Trophoblast cell (in vitro differentiated cells and primary cell): Measurements from ENCODE around the gene BLTP3B.
"Not testable (repeated sequence)": the region's sequence is repeated elsewhere in the genome, so short reads cannot be mapped to it uniquely, and the experiment has no call there.

ENCODE experiments used
- DNase-seq, 2 donors: peaks; one replicate each; pipeline ENCODE4 v3.0.0-alpha.2; 2016
- H2AFZ ChIP-seq: 2 replicates; pipeline ENCODE4 v1.6.1; 2013; ENCODE audit warnings: low read length, moderate library complexity, mild to moderate bottlenecking; ENCODE audit not compliant: insufficient read depth, poor library complexity
- H2AK5ac ChIP-seq: 2 replicates; pipeline ENCODE4 v1.6.1; 2013; ENCODE audit warnings: mild to moderate bottlenecking, low read length
- H2BK120ac ChIP-seq: 2 replicates; pipeline ENCODE4 v1.6.1; 2013; ENCODE audit warnings: low read length, mild to moderate bottlenecking, moderate library complexity; ENCODE audit not compliant: insufficient read depth, poor library complexity
- H2BK12ac ChIP-seq: 2 replicates; pipeline ENCODE4 v1.6.1; 2013; ENCODE audit warnings: mild to moderate bottlenecking, low read length, moderate library complexity
- H2BK5ac ChIP-seq: 2 replicates; pipeline ENCODE4 v1.6.1; 2013; ENCODE audit warnings: low read length, low read depth, moderate library complexity, mild to moderate bottlenecking; ENCODE audit not compliant: poor library complexity
- H3K14ac ChIP-seq: 2 replicates; pipeline ENCODE4 v1.6.1; 2013; ENCODE audit warnings: mild to moderate bottlenecking, low read length
- H3K18ac ChIP-seq: 2 replicates; pipeline ENCODE4 v1.6.1; 2013; ENCODE audit warnings: mild to moderate bottlenecking, low read length
- H3K23ac ChIP-seq: 2 replicates; pipeline ENCODE4 v1.6.1; 2013; ENCODE audit warnings: low read length
- H3K27ac ChIP-seq: 2 replicates; pipeline ENCODE4 v1.5.1; 2013; ENCODE audit warnings: low read depth, mild to moderate bottlenecking, inconsistent platforms, low read length, moderate library complexity
- H3K27me3 ChIP-seq: 2 replicates; pipeline ENCODE4 v1.6.1; 2013; ENCODE audit warnings: inconsistent platforms, mild to moderate bottlenecking, low read length, moderate library complexity; ENCODE audit not compliant: insufficient read depth
- H3K36me3 ChIP-seq, 2 experiments: 1 replicate in 1 of 2; 2 replicates in 1 of 2; pipeline ENCODE4 v1.6.1; 2013; ENCODE audit warnings: low read length in 2 of 2, mild to moderate bottlenecking in 2 of 2, moderate library complexity in 1 of 2; ENCODE audit not compliant: insufficient read depth in 2 of 2, control insufficient read depth in 1 of 2
- H3K4ac ChIP-seq: 2 replicates; pipeline ENCODE4 v1.6.1; 2013; ENCODE audit warnings: low read depth, mild to moderate bottlenecking, low read length, moderate library complexity
- H3K4me1 ChIP-seq, 2 experiments: 1 replicate in 1 of 2; 2 replicates in 1 of 2; pipeline ENCODE4 v1.6.1; 2013; ENCODE audit warnings: low read length in 2 of 2, mild to moderate bottlenecking in 2 of 2, moderate library complexity in 1 of 2; ENCODE audit not compliant: insufficient read depth in 2 of 2, control insufficient read depth in 1 of 2
- H3K4me2 ChIP-seq: 2 replicates; pipeline ENCODE4 v1.6.1; 2013; ENCODE audit warnings: inconsistent platforms, mild to moderate bottlenecking, low read length, moderate library complexity
- H3K4me3 ChIP-seq: 2 replicates; pipeline ENCODE4 v1.5.1; 2013; ENCODE audit warnings: mild to moderate bottlenecking, low read depth, low read length, inconsistent platforms
- H3K79me1 ChIP-seq: one replicate; pipeline ENCODE4 v1.6.1; 2013; ENCODE audit warnings: low read length
- H3K79me2 ChIP-seq: 2 replicates; pipeline ENCODE4 v1.6.1; 2013; ENCODE audit warnings: low read length, mild to moderate bottlenecking; ENCODE audit not compliant: control insufficient read depth, insufficient read depth, poor library complexity
- H3K9ac ChIP-seq: 2 replicates; pipeline ENCODE4 v1.6.1; 2013; ENCODE audit warnings: mild to moderate bottlenecking, low read length
- H3K9me3 ChIP-seq: 2 replicates; pipeline ENCODE4 v1.6.1; 2013; ENCODE audit warnings: low read depth, mild to moderate bottlenecking, control low read depth, inconsistent platforms, low read length; ENCODE audit not compliant: insufficient read depth
- H4K12ac ChIP-seq: 2 replicates; pipeline ENCODE4 v1.6.1; 2013; ENCODE audit warnings: low read depth, mild to moderate bottlenecking, low read length, moderate library complexity
- H4K8ac ChIP-seq: 2 replicates; pipeline ENCODE4 v1.6.1; 2013; ENCODE audit warnings: low read depth, mild to moderate bottlenecking, low read length, moderate library complexity
- H4K91ac ChIP-seq: one replicate; pipeline ENCODE4 v1.6.1; 2013; ENCODE audit warnings: low read depth, mild to moderate bottlenecking, low read length, moderate library complexity
- WGBS: extraction: QIAGEN DNeasy Blood & Tissue Kit; methylation state at CpG from one replicate; pipeline ENCODE4 v1.1.7; 2013; ENCODE audit warnings: missing lambda C conversion rate; ENCODE audit not compliant: insufficient read length, insufficient coverage; ENCODE audit errors: extremely low coverage; 5-methylcytosine and 5-hydroxymethylcytosine counted together

The BLTP3B gene

GRCh38 chr12:100184549-100185145, 42.0 kb upstream of the BLTP3B start:
- H2BK120ac ChIP-seq = no peak overlapping the region
- no peaks in the 10 kb centered on the region for H3K79me1 ChIP-seq
- no peak overlapping the region for H3K4me2 ChIP-seq
- H3K9ac ChIP-seq = no peak overlapping the region
- no peak overlapping the region for H2AFZ ChIP-seq
- H3K4me1 ChIP-seq = peaks cover 0 to 2% of the 10 kb centered on the region in 2 experiments
- no CpG with 5 or more reads among the region's 8 CpGs for WGBS
- no peak overlapping the region for H3K27ac ChIP-seq
- H3K23ac ChIP-seq = no peak overlapping the region
- no peak overlapping the region for H3K18ac ChIP-seq
- no peak overlapping the region for H4K12ac ChIP-seq
- H3K27me3 ChIP-seq = no peaks in the 10 kb centered on the region
- no peak overlapping the region for H3K14ac ChIP-seq
- H4K91ac ChIP-seq = no peak overlapping the region
- peaks cover 2% of the 10 kb centered on the region for H3K9me3 ChIP-seq
- H3K79me2 ChIP-seq = no peaks in the 10 kb centered on the region
- H3K4me3 ChIP-seq = no peak overlapping the region
- H2BK5ac ChIP-seq = no peak overlapping the region
- no peaks in the 10 kb centered on the region for H3K36me3 ChIP-seq
- no peak overlapping the region for H3K4ac ChIP-seq
- no peak overlapping the region for H4K8ac ChIP-seq
- DNase-seq = no peak
- no peak overlapping the region for H2AK5ac ChIP-seq
- H2BK12ac ChIP-seq = no peak overlapping the region

GRCh38 chr12:100179252-100179651, 36.6 kb upstream of the BLTP3B start:
- H2AK5ac ChIP-seq = no peak overlapping the region
- H3K4me2 ChIP-seq = no peak overlapping the region
- no peak overlapping the region for H4K12ac ChIP-seq
- no peak overlapping the region for H3K18ac ChIP-seq
- H3K9me3 ChIP-seq = no peaks in the 10 kb centered on the region
- no peak overlapping the region for H2BK120ac ChIP-seq
- H3K4me1 ChIP-seq = no peaks in the 10 kb centered on the region
- no peak overlapping the region for H3K23ac ChIP-seq
- WGBS = no CpG with 5 or more reads among the region's 2 CpGs
- H3K14ac ChIP-seq = no peak overlapping the region
- H3K36me3 ChIP-seq = no peaks in the 10 kb centered on the region
- H3K9ac ChIP-seq = no peak overlapping the region
- H2BK12ac ChIP-seq = no peak overlapping the region
- no peak overlapping the region for H2AFZ ChIP-seq
- peak in 1 of 2 donors; percentile 76 for DNase-seq
- H3K27me3 ChIP-seq = no peaks in the 10 kb centered on the region
- H3K4ac ChIP-seq = no peak overlapping the region
- H3K4me3 ChIP-seq = no peak overlapping the region
- H2BK5ac ChIP-seq = no peak overlapping the region
- no peaks in the 10 kb centered on the region for H3K79me2 ChIP-seq
- H3K27ac ChIP-seq = no peak overlapping the region
- no peaks in the 10 kb centered on the region for H3K79me1 ChIP-seq
- no peak overlapping the region for H4K8ac ChIP-seq
- H4K91ac ChIP-seq = no peak overlapping the region

- H3K79me1 ChIP-seq, H3K9me3 ChIP-seq, H4K91ac ChIP-seq, DNase-seq, H3K79me2 ChIP-seq, H2BK5ac ChIP-seq, H4K8ac ChIP-seq, H3K4ac ChIP-seq, H2AK5ac ChIP-seq, H3K27ac ChIP-seq, H3K23ac ChIP-seq, H3K4me2 ChIP-seq, H3K27me3 ChIP-seq, H2AFZ ChIP-seq, H3K4me3 ChIP-seq, H2BK12ac ChIP-seq, H3K18ac ChIP-seq, H3K9ac ChIP-seq, H3K14ac ChIP-seq, H4K12ac ChIP-seq, H2BK120ac ChIP-seq, H3K4me1 ChIP-seq, H3K36me3 ChIP-seq: not testable (repeated sequence)
- WGBS = no CpG with 5 or more reads among the region's 8 CpGs
Measured at GRCh38 chr12:100176493-100176892, 33.8 kb upstream of the BLTP3B start.

GRCh38 chr12:100174495-100174894, 31.8 kb upstream of the BLTP3B start:
- Histone ChIP-seq H2BK12ac (no peak overlapping the region), H3K27me3 (no peaks in the 10 kb centered on the region), H4K91ac (no peak overlapping the region), H3K9me3 (no peaks in the 10 kb centered on the region), H2AFZ (no peak overlapping the region), H4K12ac (no peak overlapping the region), H3K79me2 (no peaks in the 10 kb centered on the region), H2AK5ac (no peak overlapping the region), H3K4me3 (no peak overlapping the region), H3K9ac (no peak overlapping the region), H2BK120ac (no peak overlapping the region), H3K27ac (no peak overlapping the region), H3K23ac (no peak overlapping the region), H3K4me2 (no peak overlapping the region), H3K18ac (no peak overlapping the region), H3K4ac (no peak overlapping the region), H3K36me3 (no peaks in the 10 kb centered on the region), H3K79me1 (no peaks in the 10 kb centered on the region), H3K4me1 (peaks cover 0 to 4% of the 10 kb centered on the region in 2 experiments), H3K14ac (no peak overlapping the region), H2BK5ac (no peak overlapping the region), H4K8ac (no peak overlapping the region)
- DNase-seq = no peak
